Activated CD8-positive, alpha-beta T cell treated with anti-CD3 and anti-CD28 coated beads for 36 hours (primary cell): ENCODE measurements around the gene DCST1. TPM values are rescaled to one million over a fixed set of nuclear protein-coding genes. Genes with fewer than 3 reads are reported as not detected.

Source experiments
- ATAC-seq: fragments of 200-7000 bp; cut with Tn5 transposase; one replicate; pipeline ENCODE4 v1.10.0; 2021; ENCODE audit warnings: mild to moderate bottlenecking, moderate library complexity
- CTCF ChIA-PET: fragments of 350-600 bp; sonication (Branson Sonifier 250); formaldehyde crosslinking; loops from one replicate; lab custom pipeline; 2021; ENCODE audit warnings: antibody characterized with exemption; lab: Charles Lee
- POLR2A ChIA-PET: fragments of 350-600 bp; sonication (Branson Sonifier 250); formaldehyde crosslinking; loops from one replicate; lab custom pipeline; 2021; ENCODE audit warnings: antibody characterized with exemption; lab: Charles Lee
- DNase-seq: peaks from one replicate; pipeline ENCODE4 v3.0.0-alpha.2; 2020
- H3K27ac Mint-ChIP-seq: one replicate; pipeline ENCODE4 v1.8.0; 2021; ENCODE audit warnings: mild to moderate bottlenecking, mixed read lengths
- H3K27me3 Mint-ChIP-seq: one replicate; pipeline ENCODE4 v1.8.0; 2021; ENCODE audit warnings: mixed read lengths
- H3K36me3 Mint-ChIP-seq: one replicate; pipeline ENCODE4 v1.8.0; 2021; ENCODE audit warnings: low read depth, mixed read lengths
- H3K4me1 Mint-ChIP-seq: one replicate; pipeline ENCODE4 v1.8.0; 2021; ENCODE audit warnings: low read depth, mixed read lengths
- H3K4me3 Mint-ChIP-seq: one replicate; pipeline ENCODE4 v1.8.0; 2021; ENCODE audit warnings: mild to moderate bottlenecking, moderate library complexity, mixed read lengths
- H3K9me3 Mint-ChIP-seq: one replicate; pipeline ENCODE4 v1.8.0; 2021; ENCODE audit warnings: mixed read lengths
- intact Hi-C: fragments of 100-400 bp; cut with micrococcal nuclease; formaldehyde crosslinking; loops from one replicate; pipeline ENCODE4 v1.10.0; 2022
- total RNA-seq, 2 experiments: library from RNA; stranded (reverse); gene quantifications; one replicate each; pipeline ENCODE4 v1.2.3, GENCODE V29; 2021
- TF ChIP-seq, protein P1 (sequence below): fragments of 200-600 bp; IDR thresholded peaks from one replicate; pipeline ENCODE4 v1.8.0; 2022; ENCODE audit warnings: antibody characterized with exemption, mild to moderate bottlenecking

Gene DCST1
- total RNA-seq, 2 experiments from 2014 or later, result not detected

DNA sequence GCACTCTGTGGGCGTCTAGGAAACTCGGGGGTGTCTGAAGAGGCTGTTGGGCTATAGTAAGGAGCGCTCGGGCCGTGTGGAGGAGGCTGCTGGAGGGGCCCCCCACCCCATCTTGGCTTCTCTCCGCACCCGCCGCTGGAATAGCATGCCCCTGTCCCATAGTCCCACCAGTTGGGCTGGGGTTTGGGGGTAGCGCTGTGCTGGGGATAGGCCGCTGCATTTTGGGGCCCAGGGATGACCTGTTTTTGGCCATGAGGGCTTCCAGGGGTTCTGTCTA, 45.5 kb downstream of the DCST1 start:
- ChIA-PET POLR2A (interaction anchor here (0.8 to 1.8 kb wide), 4 partner anchors 12 to 62 kb away, joined by 3 to 6 read pairs (median 4); no protein-coding TSS in a partner anchor), CTCF (interaction anchor here (0.9 to 12.6 kb wide), 5 partner anchors 12 to 94 kb away, joined by 3 to 124 read pairs (median 6); partner anchors contain the start of genes EFNA4 and KRTCAP2)
- no peak for DNase-seq
- Mint-ChIP-seq H3K27ac (no peak overlapping the region), H3K4me1 (peaks cover 27% of the 10 kb centered on the region), H3K27me3 (peaks cover 39% of the 10 kb centered on the region), H3K4me3 (peak overlapping the region; percentile 55), H3K36me3 (no peaks in the 10 kb centered on the region), H3K9me3 (no peaks in the 10 kb centered on the region)
- TF ChIP-seq, protein P1, sequence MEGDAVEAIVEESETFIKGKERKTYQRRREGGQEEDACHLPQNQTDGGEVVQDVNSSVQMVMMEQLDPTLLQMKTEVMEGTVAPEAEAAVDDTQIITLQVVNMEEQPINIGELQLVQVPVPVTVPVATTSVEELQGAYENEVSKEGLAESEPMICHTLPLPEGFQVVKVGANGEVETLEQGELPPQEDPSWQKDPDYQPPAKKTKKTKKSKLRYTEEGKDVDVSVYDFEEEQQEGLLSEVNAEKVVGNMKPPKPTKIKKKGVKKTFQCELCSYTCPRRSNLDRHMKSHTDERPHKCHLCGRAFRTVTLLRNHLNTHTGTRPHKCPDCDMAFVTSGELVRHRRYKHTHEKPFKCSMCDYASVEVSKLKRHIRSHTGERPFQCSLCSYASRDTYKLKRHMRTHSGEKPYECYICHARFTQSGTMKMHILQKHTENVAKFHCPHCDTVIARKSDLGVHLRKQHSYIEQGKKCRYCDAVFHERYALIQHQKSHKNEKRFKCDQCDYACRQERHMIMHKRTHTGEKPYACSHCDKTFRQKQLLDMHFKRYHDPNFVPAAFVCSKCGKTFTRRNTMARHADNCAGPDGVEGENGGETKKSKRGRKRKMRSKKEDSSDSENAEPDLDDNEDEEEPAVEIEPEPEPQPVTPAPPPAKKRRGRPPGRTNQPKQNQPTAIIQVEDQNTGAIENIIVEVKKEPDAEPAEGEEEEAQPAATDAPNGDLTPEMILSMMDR, result no peak
- intact Hi-C loops, result no loop called here
- no peak for ATAC-seq

DNA sequence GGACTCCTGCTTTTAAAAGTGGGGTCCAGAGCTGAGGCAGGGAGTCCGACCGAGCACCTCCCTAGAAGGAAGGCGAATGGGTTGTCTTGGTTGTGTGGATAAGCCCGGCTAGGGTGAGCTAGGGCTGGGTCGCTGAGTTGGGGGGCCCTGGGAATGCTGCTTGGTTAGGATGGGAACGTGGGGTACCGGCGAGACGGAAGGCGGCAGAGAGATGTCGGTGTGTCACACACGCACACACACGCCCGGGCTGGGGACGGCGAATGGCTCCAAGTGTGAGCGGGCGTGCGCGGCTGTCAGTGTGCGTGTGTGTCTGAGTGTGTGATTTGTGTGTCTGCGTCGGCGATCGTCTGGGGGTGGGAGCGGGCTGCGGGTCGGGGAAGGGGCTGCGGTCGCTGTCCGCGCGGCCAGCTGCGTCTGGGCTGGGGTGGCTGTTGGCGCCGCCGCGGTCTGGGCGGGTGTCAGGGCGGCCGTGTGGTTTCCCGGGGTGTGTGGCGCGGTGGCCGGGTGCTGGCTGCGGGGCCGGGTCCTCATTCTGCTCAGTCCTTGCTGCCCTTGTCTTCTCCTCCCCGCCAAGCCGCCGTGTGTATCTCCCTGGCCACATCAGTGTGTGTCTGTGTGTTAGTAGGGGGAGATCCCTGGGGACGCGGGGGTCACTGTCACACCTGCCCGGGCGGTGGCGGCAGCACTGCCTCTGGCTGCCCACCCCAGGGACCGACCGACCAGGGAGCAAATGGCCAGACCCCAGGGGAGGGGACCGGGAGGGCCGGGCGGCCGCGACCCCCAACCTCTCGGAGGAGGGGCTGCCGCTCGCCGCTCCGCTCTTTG, 46.1 kb downstream of the DCST1 start:
- TF ChIP-seq, protein P1, result no peak
- no peak for ATAC-seq
- DNase-seq, result peak; percentile 31
- H3K27ac Mint-ChIP-seq, result no peak overlapping the region
- H3K36me3 Mint-ChIP-seq, result no peaks in the 10 kb centered on the region
- peak overlapping the region; percentile 55 for H3K4me3 Mint-ChIP-seq
- intact Hi-C loops, result no loop called here
- no peaks in the 10 kb centered on the region for H3K9me3 Mint-ChIP-seq
- peaks cover 44% of the 10 kb centered on the region for H3K27me3 Mint-ChIP-seq
- H3K4me1 Mint-ChIP-seq, result peaks cover 30% of the 10 kb centered on the region
- CTCF ChIA-PET, result interaction anchor here (0.9 to 12.6 kb wide), 7 partner anchors 8 to 93 kb away, joined by 3 to 124 read pairs (median 6); partner anchors contain the start of genes EFNA4 and KRTCAP2
- POLR2A ChIA-PET, result interaction anchor here (0.6 to 1.9 kb wide), 8 partner anchors 9 to 76 kb away, joined by 3 to 7 read pairs (median 4); partner anchors contain the start of gene ADAM15

DNA sequence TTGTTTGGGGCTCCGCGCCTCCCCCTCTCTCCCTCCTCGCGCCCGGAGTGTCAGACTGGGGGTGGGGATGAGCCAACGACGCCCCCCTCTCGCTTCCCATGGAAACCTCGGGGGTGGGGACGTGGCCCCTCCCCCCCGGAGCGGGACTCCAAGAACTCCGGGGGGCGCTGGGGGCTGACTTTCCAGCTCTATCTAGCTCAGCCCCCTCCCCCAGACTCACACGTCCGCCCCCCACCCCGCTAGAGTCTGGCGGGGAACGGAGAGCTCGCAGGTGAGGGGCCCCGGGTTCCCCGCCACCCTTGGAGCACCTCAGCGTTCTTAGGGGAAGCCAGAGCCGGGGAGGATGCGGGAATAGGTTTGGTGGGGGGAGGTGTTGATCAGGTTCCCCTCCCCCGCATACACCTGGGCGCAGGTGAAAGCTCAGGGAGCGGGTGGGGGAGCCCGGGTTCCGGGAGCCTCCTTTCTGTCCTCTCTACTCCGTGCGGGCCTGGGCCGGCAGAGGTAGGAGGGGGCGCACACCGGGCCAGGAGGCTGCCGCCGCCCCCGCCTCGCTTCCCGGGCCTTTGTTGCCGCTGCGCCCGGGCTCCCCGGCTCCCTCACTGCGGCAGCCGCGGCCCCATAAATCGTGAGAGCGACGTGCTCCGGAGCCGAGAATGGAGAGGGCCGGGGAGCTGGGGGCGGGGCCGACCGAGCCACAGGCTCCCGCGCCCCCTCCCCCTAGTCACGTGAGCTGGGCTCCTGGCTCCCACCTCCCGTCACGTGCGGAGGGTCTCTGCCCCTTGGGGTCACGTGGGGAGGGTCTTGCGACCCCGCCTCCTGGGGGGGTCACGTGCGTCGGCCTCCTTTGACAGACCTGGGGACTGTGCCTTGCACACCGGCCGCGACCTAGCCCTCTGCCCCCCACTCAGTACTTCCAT, 46.9 kb downstream of the DCST1 start:
- Mint-ChIP-seq H3K4me1 (peaks cover 33% of the 10 kb centered on the region), H3K4me3 (peak overlapping the region; percentile 33), H3K27me3 (peaks cover 44% of the 10 kb centered on the region), H3K27ac (no peak overlapping the region), H3K36me3 (no peaks in the 10 kb centered on the region), H3K9me3 (no peaks in the 10 kb centered on the region)
- TF ChIP-seq, protein P1, result no peak
- DNase-seq (peak; percentile 52), ATAC-seq (no peak)
- CTCF ChIA-PET, result interaction anchor here (1.0 to 12.6 kb wide), 9 partner anchors 9 to 92 kb away, joined by 3 to 124 read pairs (median 5); partner anchors contain the start of genes ADAM15, EFNA4 and KRTCAP2
- POLR2A ChIA-PET, result interaction anchor here (0.6 to 1.9 kb wide), 8 partner anchors 10 to 1508 kb away, joined by 3 to 7 read pairs (median 4); partner anchors contain the start of gene ADAM15
- intact Hi-C loops, result no loop called here

DNA sequence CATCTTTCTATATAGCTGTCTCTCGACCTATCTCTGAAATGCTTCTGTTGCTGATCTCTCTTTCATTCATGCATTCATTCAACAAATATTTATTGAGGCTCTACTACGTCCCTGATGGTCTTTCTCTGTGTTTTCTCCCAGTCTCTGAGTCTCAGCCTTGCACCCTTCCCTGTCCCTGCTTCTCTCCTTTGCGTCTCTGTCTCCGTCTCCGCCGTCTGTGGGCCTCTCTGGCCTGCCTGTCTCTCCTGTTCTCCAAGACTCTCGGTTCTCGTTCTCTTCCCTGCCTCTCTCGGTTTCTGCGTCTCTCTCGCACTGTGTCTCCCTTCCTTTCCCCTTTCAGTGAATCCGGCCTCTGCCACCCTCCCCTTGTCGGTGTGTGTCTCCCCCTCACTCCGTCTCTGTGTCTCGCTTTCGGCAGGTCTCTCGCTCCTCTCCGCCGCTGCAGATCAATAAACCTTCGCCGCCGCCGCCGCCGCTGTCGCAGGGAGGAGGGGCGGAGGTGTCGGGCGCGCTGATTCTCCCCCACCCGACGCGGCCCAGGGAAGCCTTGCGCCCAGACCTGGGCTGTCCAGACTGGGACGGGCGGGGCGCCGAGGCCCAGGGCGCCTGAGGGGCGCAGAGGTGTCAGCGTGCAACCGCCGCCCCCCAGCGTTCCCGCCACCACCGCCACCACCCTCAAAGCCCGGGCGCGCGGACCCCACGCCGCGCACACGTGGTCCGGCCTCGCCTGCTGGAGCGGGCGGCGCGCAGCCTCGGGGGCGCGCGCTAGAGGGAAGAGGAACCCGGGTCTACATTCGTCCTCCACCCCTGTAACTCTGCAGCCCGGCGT, 48.1 kb downstream of the DCST1 start:
- Mint-ChIP-seq H3K4me1 (peaks cover 33% of the 10 kb centered on the region), H3K4me3 (peak overlapping the region; percentile 33), H3K36me3 (no peaks in the 10 kb centered on the region), H3K9me3 (no peaks in the 10 kb centered on the region), H3K27ac (no peak overlapping the region), H3K27me3 (peaks cover 44% of the 10 kb centered on the region)
- ChIA-PET POLR2A (interaction anchor here (0.6 to 1.9 kb wide), 3 partner anchors 11 to 1509 kb away, joined by 3 to 7 read pairs (median 3); no protein-coding TSS in a partner anchor), CTCF (interaction anchor here (1.0 to 12.6 kb wide), 9 partner anchors 9 to 91 kb away, joined by 3 to 278 read pairs (median 5); partner anchors contain the start of genes ADAM15, EFNA4 and KRTCAP2)
- ATAC-seq (no peak), DNase-seq (peak; percentile 45)
- TF ChIP-seq, protein P1, result no peak
- intact Hi-C loops, result loop anchor here (2.0 kb wide), 1 partner anchor 45 kb away; the partner anchor contains the start of gene EFNA1
